GM18498 (cell line): ENCODE results near the gene DMAC2.
"Not testable (repeated sequence)": the region's sequence is repeated elsewhere in the genome, so short reads cannot be mapped to it uniquely, and the experiment has no call there.

Experiments used
- ATAC-seq: cut with Tn5 transposase; IDR thresholded peaks from one replicate; pipeline ENCODE4 v1.9.1; 2021; ENCODE audit warnings: mild to moderate bottlenecking, moderate library complexity; ENCODE audit not compliant: unreplicated experiment

DMAC2 gene

GRCh38 chr19:41424335-41425173 is 15.2 kb downstream of the DMAC2 start:
- no peak for ATAC-seq

- ATAC-seq, result no peak
Measured at GRCh38 chr19:41422955-41423354, 16.8 kb downstream of the DMAC2 start.

DNA sequence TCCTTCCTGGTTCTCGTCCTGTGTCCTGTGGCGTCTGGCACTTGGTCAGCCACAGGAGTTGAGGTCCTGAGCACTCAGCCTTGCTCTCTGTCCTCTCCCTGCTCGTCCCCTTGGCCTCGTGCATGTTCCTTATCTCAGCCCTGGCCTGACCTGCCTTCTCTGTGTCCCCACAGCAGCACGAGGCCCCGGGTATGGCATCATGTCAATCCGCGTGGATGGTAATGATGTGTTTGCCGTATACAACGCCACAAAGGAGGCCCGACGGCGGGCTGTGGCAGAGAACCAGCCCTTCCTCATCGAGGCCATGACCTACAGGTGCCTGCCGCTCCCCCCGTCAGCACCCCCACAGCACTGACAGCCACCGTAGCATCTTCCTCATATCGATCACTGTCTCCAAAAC is 17.3 kb downstream of the DMAC2 start:
- ATAC-seq, result no peak

- no peak for ATAC-seq
Measured at GRCh38 chr19:41421973-41422372, 17.7 kb downstream of the DMAC2 start.

- ATAC-seq, result no peak
Measured at GRCh38 chr19:41421314-41421713, 18.4 kb downstream of the DMAC2 start.

- no peak for ATAC-seq
Measured at GRCh38 chr19:41420101-41420880, 19.4 kb downstream of the DMAC2 start.

- no peak for ATAC-seq
Measured at GRCh38 chr19:41416194-41416674, 23.5 kb downstream of the DMAC2 start.

GRCh38 chr19:41415154-41415571 is 24.5 kb downstream of the DMAC2 start:
- ATAC-seq, result no peak

DNA sequence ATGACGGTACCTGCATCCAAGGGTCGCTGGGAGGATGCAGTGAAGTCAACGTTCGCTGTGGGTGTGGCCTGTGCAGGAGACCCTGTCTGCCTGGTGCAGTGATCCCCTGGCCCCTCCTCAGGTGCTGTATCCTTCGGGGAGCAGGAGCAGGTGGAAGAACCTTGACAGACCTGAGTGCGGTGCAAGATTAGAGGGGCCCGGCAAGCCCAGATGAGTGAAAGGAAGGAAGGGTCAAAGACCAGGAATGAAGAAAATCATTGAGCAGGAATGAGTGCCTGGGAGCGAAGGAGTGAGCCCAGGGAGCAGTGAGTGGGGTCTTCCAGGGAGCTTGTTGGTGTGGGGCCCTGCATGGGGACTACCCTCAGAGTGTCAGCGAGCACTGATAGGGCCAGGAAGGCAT is 25.3 kb downstream of the DMAC2 start:
- ATAC-seq, result no peak

GRCh38 chr19:41413947-41414346 is 25.8 kb downstream of the DMAC2 start:
- no peak for ATAC-seq

- ATAC-seq, result no peak
Measured at GRCh38 chr19:41412953-41413352, 26.8 kb downstream of the DMAC2 start.

- no peak for ATAC-seq
Measured at GRCh38 chr19:41411968-41412265, 27.8 kb downstream of the DMAC2 start.

- no peak for ATAC-seq
Measured at GRCh38 chr19:41411100-41411967, 28.4 kb downstream of the DMAC2 start.

GRCh38 chr19:41410336-41411054 is 29.2 kb downstream of the DMAC2 start:
- no peak for ATAC-seq

GRCh38 chr19:41409288-41409687 is 30.4 kb downstream of the DMAC2 start:
- ATAC-seq, result no peak

DNA sequence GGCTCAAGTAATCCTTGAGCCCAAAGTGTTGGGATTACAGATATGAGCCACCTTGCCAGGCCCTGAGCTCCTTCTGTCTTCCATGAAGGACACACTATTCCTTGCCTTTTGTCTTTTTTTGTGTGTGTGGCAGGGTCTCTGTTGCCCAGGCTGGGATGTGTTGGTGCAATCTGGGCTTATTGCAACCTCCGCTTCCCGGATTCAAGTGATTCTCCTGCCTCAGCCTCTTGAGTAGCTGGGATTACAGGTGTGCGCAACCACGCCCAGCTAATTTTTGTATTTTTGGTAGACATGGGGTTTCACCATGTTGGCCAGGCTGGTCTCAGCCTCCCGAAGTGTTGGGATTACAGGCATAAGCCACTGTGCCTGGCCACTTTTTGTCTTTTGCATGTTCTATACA is 30.9 kb downstream of the DMAC2 start:
- not testable (repeated sequence) for ATAC-seq

DNA sequence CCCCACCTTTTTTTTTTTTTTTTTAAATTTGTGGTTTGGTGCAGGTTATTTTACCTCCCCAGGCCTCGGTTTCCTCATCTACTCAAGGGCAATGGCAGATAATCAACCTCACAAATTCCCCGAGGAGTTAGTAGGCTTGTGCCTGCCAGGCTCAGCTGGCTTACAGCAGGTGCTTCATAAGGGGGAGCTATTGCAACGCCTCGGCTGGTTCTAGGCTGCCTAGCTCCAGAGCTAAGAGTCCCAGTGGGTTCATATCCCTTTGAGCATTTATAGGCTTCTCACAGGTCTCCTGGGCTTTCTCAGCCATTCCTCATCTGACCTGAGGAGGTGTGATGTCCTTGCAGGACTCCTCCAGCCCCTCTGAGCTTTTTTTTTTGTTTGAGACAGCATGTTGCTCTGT is 31.5 kb downstream of the DMAC2 start:
- no peak for ATAC-seq

DNA sequence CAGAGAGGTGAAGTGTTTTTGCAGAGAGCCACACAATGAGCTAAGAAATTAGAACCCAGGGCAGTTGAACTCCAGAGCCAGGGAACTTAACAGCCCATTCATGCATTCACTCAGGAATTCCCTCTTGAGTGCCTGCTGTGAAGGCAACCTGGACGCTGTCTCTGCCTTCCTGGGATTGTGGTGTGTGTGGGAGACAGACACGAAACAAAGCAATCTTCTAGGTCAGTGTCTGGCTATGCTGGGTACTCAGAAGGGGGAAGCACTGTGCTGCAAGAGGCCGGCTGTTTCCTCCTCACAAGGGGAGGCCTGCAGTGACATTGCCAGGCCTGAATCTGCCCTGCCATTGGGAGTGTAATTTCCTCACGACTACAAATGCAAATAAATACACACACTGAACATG is 32.4 kb downstream of the DMAC2 start:
- ATAC-seq, result no peak

DNA sequence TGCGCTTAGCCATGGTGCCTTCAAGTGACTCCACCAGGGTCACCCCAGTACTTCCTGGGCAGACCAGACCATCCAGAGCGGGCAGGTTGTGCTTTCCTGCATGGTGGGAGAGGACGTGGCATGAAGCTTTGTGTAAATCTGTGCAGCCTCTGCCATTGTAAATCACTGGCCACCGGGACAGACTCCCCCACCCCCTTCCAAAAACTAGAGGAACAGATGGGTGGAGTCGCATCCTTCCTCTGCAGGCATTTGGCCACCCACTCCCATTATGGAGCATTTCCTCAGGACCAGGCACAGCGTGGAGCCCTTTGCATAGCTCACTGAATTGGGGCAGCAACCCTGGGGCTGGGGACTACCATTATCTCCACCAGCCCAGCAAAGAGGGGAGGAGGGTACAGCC is 33.9 kb downstream of the DMAC2 start:
- no peak for ATAC-seq

DNA sequence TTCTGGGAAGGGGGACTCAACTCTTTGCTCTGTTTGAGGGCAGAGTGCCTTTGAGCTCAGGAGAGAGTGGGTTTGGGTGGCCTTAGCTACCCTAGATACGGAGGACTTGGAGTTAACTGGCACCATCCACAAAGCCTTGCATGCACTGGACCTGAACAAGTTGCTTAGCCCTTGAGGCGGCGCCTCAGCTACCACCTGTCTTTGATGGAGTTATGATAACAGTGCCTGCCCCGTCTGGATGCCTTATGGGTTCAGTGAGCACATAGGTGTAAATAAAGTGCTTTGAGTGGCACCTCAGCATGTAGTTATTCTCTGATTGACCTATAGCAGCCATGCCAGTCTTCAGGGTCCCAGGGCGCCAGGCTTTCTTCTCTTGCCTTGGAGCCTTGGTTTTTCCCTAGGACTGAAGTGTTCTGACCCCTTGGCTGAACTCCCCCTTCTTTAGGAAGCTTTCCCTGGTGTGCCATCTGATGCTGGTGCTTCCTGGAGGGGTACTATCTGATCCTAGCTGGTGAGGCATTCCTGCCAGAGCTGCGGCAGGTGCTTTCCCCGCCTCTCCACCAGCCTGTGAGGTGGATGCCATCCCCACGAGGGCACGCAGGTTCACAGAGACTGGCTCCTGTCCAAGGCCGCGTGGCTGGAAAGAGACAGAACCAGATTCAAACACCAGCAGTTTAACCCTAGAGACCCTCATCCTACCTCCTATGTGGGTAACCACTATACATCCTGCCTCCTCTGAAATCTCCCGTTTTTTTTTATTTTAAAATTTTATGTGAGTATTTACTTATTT is 36.3 kb downstream of the DMAC2 start:
- no peak for ATAC-seq
